Endothelial cell of umbilical vein (primary cell): ENCODE measurements around the gene ATF5. TPM values are rescaled to one million over a fixed set of nuclear protein-coding genes. Genes with fewer than 3 reads are reported as not detected.
A peak's percentile ranks its signal among the peaks of the same experiment; 100 is the strongest.

Experiments used
- BruUV-seq: library from RNA; stranded (reverse); fragments of 400-500 nt; replicated peaks from 2 replicates; lab custom pipeline; 2021; lab: Mats Ljungman, UMichigan
- CTCF ChIA-PET: fragments of 300-600, 350-600 bp; sonication (Branson Sonifier 250); formaldehyde crosslinking; loops from one replicate; lab custom pipeline; 2021; ENCODE audit warnings: antibody characterized with exemption, inconsistent platforms; lab: Charles Lee
- POLR2A ChIA-PET: fragments of 300-600, 350-600 bp; sonication (Branson Sonifier 250); formaldehyde crosslinking; loops from one replicate; lab custom pipeline; 2021; ENCODE audit warnings: antibody characterized with exemption, inconsistent platforms; lab: Charles Lee
- DNase-seq: peaks from one replicate; pipeline ENCODE4 v3.0.0-alpha.2; 2011; ENCODE audit warnings: low read depth, low spot score
- FAIRE-seq: peaks from 2 replicates; lab custom pipeline; 2011; peaks lifted over from hg19 to GRCh38; lab: Jason Lieb, UNC
- H2AFZ ChIP-seq: 2 replicates; pipeline ENCODE4 v1.6.0; 2012; ENCODE audit warnings: low read depth, low read length, control low read depth, inconsistent platforms
- H3K27ac ChIP-seq: 2 replicates; pipeline ENCODE4 v1.5.1; 2011; ENCODE audit warnings: low read depth, mild to moderate bottlenecking, control low read depth, low read length, moderate library complexity; ENCODE audit not compliant: insufficient read depth
- H3K27me3 ChIP-seq, 2 experiments: 2 replicates each; pipeline versions ENCODE4 v1.6.0 to v1.6.1; 2011; ENCODE audit warnings: low read length in 2 of 2, mixed read lengths in 1 of 2; ENCODE audit not compliant: control insufficient read depth in 2 of 2, insufficient read depth in 2 of 2
- H3K36me3 ChIP-seq, 2 experiments: 2 replicates in 1 of 2; 3 replicates in 1 of 2; pipeline ENCODE4 v1.5.1; 2011; ENCODE audit warnings: low read length in 2 of 2, mild to moderate bottlenecking in 1 of 2, moderate library complexity in 1 of 2; ENCODE audit not compliant: control insufficient read depth in 2 of 2, insufficient read depth in 2 of 2; ENCODE audit errors: extremely low read depth in 1 of 2
- H3K4me1 ChIP-seq: 3 replicates; pipeline ENCODE4 v1.5.1; 2011; ENCODE audit warnings: mild to moderate bottlenecking, low read length; ENCODE audit not compliant: control insufficient read depth, insufficient read depth; ENCODE audit errors: extremely low read depth
- H3K4me2 ChIP-seq: 2 replicates; pipeline ENCODE4 v1.6.1; 2011; ENCODE audit warnings: low read length, control low read depth, mixed read lengths; ENCODE audit not compliant: insufficient read depth
- H3K4me3 ChIP-seq, 3 experiments: fragments of 200-600 bp in 1 of 3; sonication (generic), shearing (Covaris generic) in 1 of 3; replicated peaks in 1 of 3; 2 replicates each; pipeline ENCODE4 v1.5.1; 2011 to 2016; ENCODE audit warnings: control low read depth in 3 of 3, low read length in 3 of 3, mild to moderate bottlenecking in 2 of 3, inconsistent platforms in 1 of 3, low read depth in 1 of 3, moderate library complexity in 1 of 3; ENCODE audit not compliant: insufficient read depth in 1 of 3
- H3K79me2 ChIP-seq: 2 replicates; pipeline ENCODE4 v1.6.0; 2012; ENCODE audit warnings: low read length, inconsistent platforms; ENCODE audit not compliant: control insufficient read depth, insufficient read depth
- H3K9ac ChIP-seq: replicated peaks from 2 replicates; pipeline ENCODE3; 2011; ENCODE audit warnings: low read length, control low read depth; ENCODE audit not compliant: insufficient read depth; ENCODE audit errors: extremely low read depth
- H3K9me1 ChIP-seq: replicated peaks from 3 replicates; pipeline ENCODE4 v1.6.0; 2011; ENCODE audit warnings: mild to moderate bottlenecking, low read length; ENCODE audit not compliant: control insufficient read depth, insufficient read depth; ENCODE audit errors: extremely low read depth
- H3K9me3 ChIP-seq: replicated peaks from 2 replicates; pipeline ENCODE4 v1.5.1; 2012; ENCODE audit warnings: low read length, inconsistent platforms; ENCODE audit not compliant: control insufficient read depth, insufficient read depth
- H4K20me1 ChIP-seq: replicated peaks from 2 replicates; pipeline ENCODE3; 2011; ENCODE audit warnings: mild to moderate bottlenecking, low read length; ENCODE audit not compliant: control insufficient read depth, insufficient read depth; ENCODE audit errors: extremely low read depth
- CTCF ChIP-seq, 2 donors: IDR thresholded peaks; 1 replicate in 1 of 2; 2 replicates in 1 of 2; pipeline ENCODE4 v1.5.1; 2011; ENCODE audit warnings: low read length in 2 of 2, mild to moderate bottlenecking in 2 of 2, moderate library complexity in 2 of 2, control low read depth in 1 of 2, inconsistent platforms in 1 of 2, low read depth in 1 of 2; ENCODE audit not compliant: insufficient read depth in 1 of 2; ENCODE audit errors: extremely low read depth in 1 of 2
- EZH2 ChIP-seq: IDR thresholded peaks from 2 replicates; pipeline ENCODE4 v1.6.1; 2012; ENCODE audit warnings: borderline replicate concordance, low read depth, mild to moderate bottlenecking, moderate library complexity, low read length, inconsistent platforms; ENCODE audit not compliant: severe bottlenecking
- FOS ChIP-seq: IDR thresholded peaks from 2 replicates; pipeline ENCODE4 v1.6.1; 2011; ENCODE audit warnings: mild to moderate bottlenecking, low read length, moderate library complexity, borderline replicate concordance; ENCODE audit not compliant: insufficient read depth
- GATA2 ChIP-seq: IDR thresholded peaks from 2 replicates; pipeline ENCODE4 v1.7.0; 2011; ENCODE audit warnings: low read depth, mild to moderate bottlenecking, moderate library complexity, mixed read lengths, low read length; ENCODE audit not compliant: insufficient read length, insufficient read depth
- JUN ChIP-seq: IDR thresholded peaks from 2 replicates; pipeline ENCODE4 v1.6.1; 2011; ENCODE audit warnings: borderline replicate concordance, low read depth; ENCODE audit not compliant: insufficient read length, insufficient read depth
- MAX ChIP-seq: IDR thresholded peaks from 2 replicates; pipeline ENCODE4 v1.6.1; 2011; ENCODE audit not compliant: insufficient read depth, insufficient read length
- MYC ChIP-seq: IDR thresholded peaks from one replicate; pipeline ENCODE4 v1.6.1; 2011; ENCODE audit warnings: mild to moderate bottlenecking, low read depth, low read length
- POLR2A ChIP-seq: IDR thresholded peaks from 2 replicates; pipeline ENCODE4 v1.6.1; 2012; ENCODE audit warnings: low read depth, mild to moderate bottlenecking, control low read depth, low read length
- POLR2AphosphoS5 ChIP-seq: IDR thresholded peaks from 2 replicates; pipeline ENCODE4 v1.6.1; 2012; ENCODE audit warnings: low read depth, mild to moderate bottlenecking, control low read depth, low read length, moderate library complexity; ENCODE audit not compliant: insufficient read depth
- dilution Hi-C: fragments of 300-500 bp; cut with MboI; formaldehyde crosslinking; loops from one replicate; pipeline ENCODE4 v1.15.0; 2019; ENCODE audit warnings: low sequenced_read_pairs; ENCODE audit not compliant: extremely low pct_ligation_motif_present
- intact Hi-C: fragments of 100-400 bp; cut with micrococcal nuclease; formaldehyde crosslinking; loops from one replicate; pipeline ENCODE4 v1.10.0; 2022
- polyA plus RNA-seq, 4 experiments: library from polyadenylated mRNA; depleted of rRNA in 3 of 4; stranded (reverse) in 3 of 4; unstranded in 1 of 4; fragments of >200 nt; gene quantifications; 2 replicates each; pipeline versions ENCODE4 v1.2.1 to v1.2.3, GENCODE V29; 2011 to 2012; ENCODE audit warnings: missing spikeins in 1 of 4
- total RNA-seq: library from RNA; stranded (reverse); gene quantifications from 2 replicates; pipeline ENCODE4 v1.2.3, GENCODE V29; 2021

ATF5 gene
- total and polyA plus RNA-seq, 2 donors (not counting 3 experiments of a cell fraction or from before 2014, with no cell fraction given): 23.2 to 46.0 TPM

DNA sequence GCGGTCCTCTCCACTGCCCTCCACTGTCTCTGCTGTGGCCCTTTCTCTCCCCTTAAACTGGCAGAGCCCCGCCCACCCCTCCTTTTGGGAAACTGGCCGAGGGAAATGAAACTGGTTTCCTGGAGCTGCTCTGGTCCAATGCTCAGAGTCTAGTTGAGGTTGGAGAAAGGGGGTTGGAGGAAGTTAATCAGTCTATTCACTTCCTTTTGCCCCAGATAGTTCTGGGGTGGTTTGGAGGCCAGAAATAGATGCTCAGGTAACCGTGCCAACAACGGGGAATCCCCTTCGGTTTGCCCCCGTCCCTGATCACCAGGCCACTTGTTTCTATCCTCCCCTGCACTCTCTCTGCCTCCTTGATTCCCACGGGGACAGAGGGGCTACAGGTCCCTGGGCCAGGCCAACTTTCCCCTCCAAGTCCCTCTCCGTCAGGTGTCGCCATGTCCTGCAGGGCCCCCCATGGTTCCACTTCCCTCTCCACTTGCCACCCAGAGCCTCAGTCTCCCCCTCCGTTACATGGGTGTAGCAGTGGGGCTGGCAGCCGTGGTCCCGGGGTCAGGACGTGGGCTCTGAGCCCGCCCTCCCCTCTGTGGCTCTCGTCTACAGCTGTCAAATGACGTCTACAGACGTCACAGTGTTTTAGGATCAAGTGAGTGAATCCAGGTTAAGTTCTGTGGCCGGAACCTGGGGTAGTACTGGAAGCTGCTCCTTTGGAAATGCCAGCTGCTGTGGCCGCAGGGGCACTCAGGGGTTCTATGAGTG, 32.0 kb upstream of the ATF5 start, which contains the start of gene IL4I1:
Gene IL4I1 (minus strand): TSS at position 25 of the 759 bp plus-strand sequence. CDS start 727 bp downstream, outside the sequence.
- Histone ChIP-seq H3K9me1 (no peaks in the 10 kb centered on the region), H3K27ac (peak within 1 kb of the TSS; percentile 67), H3K9ac (peak within 1 kb of the TSS; percentile 30), H3K9me3 (no peaks in the 10 kb centered on the region), H3K4me3 (peak within 1 kb of the TSS in 1 of 3 experiments; percentile 26), H4K20me1 (no peaks in the 10 kb centered on the region), H3K36me3 (no peaks in the 10 kb centered on the region), H3K79me2 (no peaks in the 10 kb centered on the region), H2AFZ (peak within 1 kb of the TSS; percentile 9), H3K27me3 (no peaks in the 10 kb centered on the region), H3K4me2 (peak within 1 kb of the TSS; percentile 62), H3K4me1 (peaks cover 13% of the 10 kb centered on the region)
- CTCF ChIA-PET: interaction anchor here (0.9 to 1.6 kb wide), 2 partner anchors 10 to 14 kb away, joined by 4 to 5 read pairs; no protein-coding TSS in a partner anchor
- FAIRE-seq: peak; percentile 98
- TSS peak; percentile 33 for BruUV-seq
- TF ChIP-seq CTCF (IDR thresholded peaks at IDR 0.05; ENCODE audit: extremely low read depth in 1 of 2, insufficient read depth in 1 of 2, low read depth in 1 of 2, low read length in 2 of 2): no peak
- peak; percentile 47 for TF ChIP-seq POLR2AphosphoS5
- POLR2A ChIA-PET: interaction anchor here (0.5 to 0.6 kb wide), 2 partner anchors 17 to 30 kb away, joined by 3 to 7 read pairs; no protein-coding TSS in a partner anchor
- dilution Hi-C loops: no loop called here
- intact Hi-C loops: loop anchor here (2.0 kb wide), 1 partner anchor 32 kb away; the partner anchor contains the start of genes ATF5 and NUP62
- DNase-seq: peak; percentile 73

DNA sequence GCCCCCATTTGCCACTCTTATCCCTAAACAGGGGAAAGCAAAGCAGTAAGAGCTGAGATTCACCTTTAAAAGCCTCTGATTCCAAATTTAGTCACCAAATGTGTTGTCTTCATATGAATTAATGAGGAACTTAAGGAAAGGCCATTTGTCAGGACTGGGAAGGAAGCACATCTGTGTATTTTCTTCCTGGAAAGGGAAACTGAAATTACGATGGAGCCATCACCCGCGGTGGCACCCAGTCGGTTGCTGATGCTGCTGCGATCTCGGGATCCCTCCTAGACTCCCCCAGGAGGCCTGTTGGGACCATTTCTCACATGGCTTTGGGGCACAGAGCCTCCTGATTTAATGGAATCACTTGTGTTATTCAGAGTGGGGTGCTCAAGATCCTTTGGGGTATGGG, 24.9 kb upstream of the ATF5 start:
- DNase-seq: no peak
- Histone ChIP-seq H3K9me3 (no peaks in the 10 kb centered on the region), H3K4me1 (no peaks in the 10 kb centered on the region), H3K4me3 (no peak overlapping the region), H3K4me2 (no peak overlapping the region), H3K36me3 (peaks cover 5 to 13% of the 10 kb centered on the region in 2 experiments), H2AFZ (no peak overlapping the region), H3K27ac (no peak overlapping the region), H3K27me3 (no peaks in the 10 kb centered on the region), H3K9me1 (no peaks in the 10 kb centered on the region), H3K79me2 (no peaks in the 10 kb centered on the region), H4K20me1 (no peaks in the 10 kb centered on the region), H3K9ac (no peak overlapping the region)
- BruUV-seq: no TSS peak
- intact Hi-C loops (no loop called here), dilution Hi-C loops (no loop called here)
- FAIRE-seq: no peak
- ChIA-PET CTCF (no interaction called here), POLR2A (no interaction called here)
- TF ChIP-seq MAX (no peak), GATA2 (no peak), POLR2AphosphoS5 (no peak), FOS (no peak), CTCF (IDR thresholded peaks at IDR 0.05; ENCODE audit: extremely low read depth in 1 of 2, insufficient read depth in 1 of 2, low read depth in 1 of 2, low read length in 2 of 2) (no peak), EZH2 (no peak), POLR2A (no peak), MYC (no peak), JUN (no peak)
